Measurements from ENCODE around the gene NRG3. TPM values are rescaled to one million over a fixed set of nuclear protein-coding genes. Genes with fewer than 3 reads are reported as not detected.

The NRG3 gene
- total and polyA plus RNA-seq, 12 donors, result 0.03 to 0.73 (median 0.13) TPM; not detected in 5

GRCh38 chr10:82245906-82246560, 371.0 kb downstream of the NRG3 start:
- no peak for DNase-seq
- Histone ChIP-seq H3K36me3 (no peaks in the 10 kb centered on the region), H3K27ac (no peak overlapping the region), H3K9me3 (peaks cover 0 to 19% (median 0%) of the 10 kb centered on the region in 11 donors), H3K27me3 (no peaks in the 10 kb centered on the region), H3K4me1 (no peaks in the 10 kb centered on the region), H3K4me3 (no peak overlapping the region)
- ATAC-seq, result no peak
- no peak for TF ChIP-seq CTCF (IDR thresholded peaks at IDR 0.05)
- 66 to 76% methylated on average over 4 of the region's 4 CpGs for WGBS, 2 donors
- intact Hi-C loops (cut with DNase I), result no loop called here

- Histone ChIP-seq H3K27me3 (no peaks in the 10 kb centered on the region), H3K9me3 (peaks cover 0 to 2% (median 0%) of the 10 kb centered on the region in 11 donors), H3K36me3 (no peaks in the 10 kb centered on the region), H3K27ac (no peak overlapping the region), H3K4me3 (no peak overlapping the region), H3K4me1 (no peaks in the 10 kb centered on the region)
- DNase-seq (no peak), ATAC-seq (no peak)
- intact Hi-C loops (cut with DNase I), result no loop called here
- 55 to 59% methylated on average over 1 of the region's 1 CpG for WGBS, 2 donors
- no peak for TF ChIP-seq CTCF (IDR thresholded peaks at IDR 0.05)
These were observed 374.1 kb downstream of the NRG3 start for GRCh38 chr10:82249141-82249540.

GRCh38 chr10:82251222-82251906, 376.4 kb downstream of the NRG3 start:
- Histone ChIP-seq H3K4me1 (no peaks in the 10 kb centered on the region), H3K36me3 (no peaks in the 10 kb centered on the region), H3K27ac (no peak overlapping the region), H3K27me3 (no peaks in the 10 kb centered on the region), H3K4me3 (no peak overlapping the region), H3K9me3 (no peaks in the 10 kb centered on the region)
- ATAC-seq, result no peak
- no peak for DNase-seq
- no peak for TF ChIP-seq CTCF (IDR thresholded peaks at IDR 0.05)
- intact Hi-C loops (cut with DNase I), result no loop called here
- 80% methylated on average over 8 of the region's 8 CpGs for WGBS, 2 donors

- TF ChIP-seq CTCF (IDR thresholded peaks at IDR 0.05), result no peak
- Histone ChIP-seq H3K9me3 (no peaks in the 10 kb centered on the region), H3K27me3 (no peaks in the 10 kb centered on the region), H3K4me1 (no peaks in the 10 kb centered on the region), H3K27ac (no peak overlapping the region), H3K36me3 (no peaks in the 10 kb centered on the region), H3K4me3 (no peak overlapping the region)
- DNase-seq (no peak), ATAC-seq (no peak)
- intact Hi-C loops (cut with DNase I), result no loop called here
- WGBS, 2 donors, result 57 to 60% methylated on average over 1 of the region's 1 CpG
These were observed 377.1 kb downstream of the NRG3 start for GRCh38 chr10:82252081-82252480.

Measured in heart right ventricle (tissue), 16 donors.